SK-N-SH (cell line): ENCODE data around the gene KLHL13.

Experiments
- JUND ChIP-seq: IDR thresholded peaks from 2 replicates; pipeline ENCODE4 v1.4.0; 2012
- MXI1 ChIP-seq: IDR thresholded peaks from 2 replicates; pipeline ENCODE4 v1.6.1; 2012; ENCODE audit warnings: mild to moderate bottlenecking, low read depth, low read length, improper control_type of control experiment
- NRF1 ChIP-seq: IDR thresholded peaks from 2 replicates; pipeline ENCODE4 v1.6.1; 2012; ENCODE audit warnings: low read depth, mild to moderate bottlenecking, low read length
- POLR2AphosphoS5 ChIP-seq: IDR thresholded peaks from 2 replicates; pipeline ENCODE4 v1.6.1; 2012; ENCODE audit warnings: low read depth, low read length
- TF ChIP-seq, protein P1 (sequence below): fragments of 200-600 bp; sonication (generic); IDR thresholded peaks from 2 replicates; pipeline ENCODE4 v1.6.1; 2017; ENCODE audit warnings: antibody characterized with exemption, mild to moderate bottlenecking, moderate library complexity
- TF ChIP-seq, protein P2 (sequence below): IDR thresholded peaks from 2 replicates; pipeline ENCODE4 v1.4.0; 2012; ENCODE audit warnings: low read depth
- TF ChIP-seq, protein P3 (sequence below): IDR thresholded peaks from 2 replicates; pipeline ENCODE4 v1.6.1; 2012; ENCODE audit warnings: mild to moderate bottlenecking, low read depth, low read length, moderate library complexity

GRCh38 chrX:117972711-117973109 is 143.9 kb downstream of the KLHL13 start:
- TF ChIP-seq, protein P1, sequence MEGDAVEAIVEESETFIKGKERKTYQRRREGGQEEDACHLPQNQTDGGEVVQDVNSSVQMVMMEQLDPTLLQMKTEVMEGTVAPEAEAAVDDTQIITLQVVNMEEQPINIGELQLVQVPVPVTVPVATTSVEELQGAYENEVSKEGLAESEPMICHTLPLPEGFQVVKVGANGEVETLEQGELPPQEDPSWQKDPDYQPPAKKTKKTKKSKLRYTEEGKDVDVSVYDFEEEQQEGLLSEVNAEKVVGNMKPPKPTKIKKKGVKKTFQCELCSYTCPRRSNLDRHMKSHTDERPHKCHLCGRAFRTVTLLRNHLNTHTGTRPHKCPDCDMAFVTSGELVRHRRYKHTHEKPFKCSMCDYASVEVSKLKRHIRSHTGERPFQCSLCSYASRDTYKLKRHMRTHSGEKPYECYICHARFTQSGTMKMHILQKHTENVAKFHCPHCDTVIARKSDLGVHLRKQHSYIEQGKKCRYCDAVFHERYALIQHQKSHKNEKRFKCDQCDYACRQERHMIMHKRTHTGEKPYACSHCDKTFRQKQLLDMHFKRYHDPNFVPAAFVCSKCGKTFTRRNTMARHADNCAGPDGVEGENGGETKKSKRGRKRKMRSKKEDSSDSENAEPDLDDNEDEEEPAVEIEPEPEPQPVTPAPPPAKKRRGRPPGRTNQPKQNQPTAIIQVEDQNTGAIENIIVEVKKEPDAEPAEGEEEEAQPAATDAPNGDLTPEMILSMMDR, result no peak
- TF ChIP-seq, protein P2, sequence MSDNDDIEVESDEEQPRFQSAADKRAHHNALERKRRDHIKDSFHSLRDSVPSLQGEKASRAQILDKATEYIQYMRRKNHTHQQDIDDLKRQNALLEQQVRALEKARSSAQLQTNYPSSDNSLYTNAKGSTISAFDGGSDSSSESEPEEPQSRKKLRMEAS, result no peak
- TF ChIP-seq, protein P3, sequence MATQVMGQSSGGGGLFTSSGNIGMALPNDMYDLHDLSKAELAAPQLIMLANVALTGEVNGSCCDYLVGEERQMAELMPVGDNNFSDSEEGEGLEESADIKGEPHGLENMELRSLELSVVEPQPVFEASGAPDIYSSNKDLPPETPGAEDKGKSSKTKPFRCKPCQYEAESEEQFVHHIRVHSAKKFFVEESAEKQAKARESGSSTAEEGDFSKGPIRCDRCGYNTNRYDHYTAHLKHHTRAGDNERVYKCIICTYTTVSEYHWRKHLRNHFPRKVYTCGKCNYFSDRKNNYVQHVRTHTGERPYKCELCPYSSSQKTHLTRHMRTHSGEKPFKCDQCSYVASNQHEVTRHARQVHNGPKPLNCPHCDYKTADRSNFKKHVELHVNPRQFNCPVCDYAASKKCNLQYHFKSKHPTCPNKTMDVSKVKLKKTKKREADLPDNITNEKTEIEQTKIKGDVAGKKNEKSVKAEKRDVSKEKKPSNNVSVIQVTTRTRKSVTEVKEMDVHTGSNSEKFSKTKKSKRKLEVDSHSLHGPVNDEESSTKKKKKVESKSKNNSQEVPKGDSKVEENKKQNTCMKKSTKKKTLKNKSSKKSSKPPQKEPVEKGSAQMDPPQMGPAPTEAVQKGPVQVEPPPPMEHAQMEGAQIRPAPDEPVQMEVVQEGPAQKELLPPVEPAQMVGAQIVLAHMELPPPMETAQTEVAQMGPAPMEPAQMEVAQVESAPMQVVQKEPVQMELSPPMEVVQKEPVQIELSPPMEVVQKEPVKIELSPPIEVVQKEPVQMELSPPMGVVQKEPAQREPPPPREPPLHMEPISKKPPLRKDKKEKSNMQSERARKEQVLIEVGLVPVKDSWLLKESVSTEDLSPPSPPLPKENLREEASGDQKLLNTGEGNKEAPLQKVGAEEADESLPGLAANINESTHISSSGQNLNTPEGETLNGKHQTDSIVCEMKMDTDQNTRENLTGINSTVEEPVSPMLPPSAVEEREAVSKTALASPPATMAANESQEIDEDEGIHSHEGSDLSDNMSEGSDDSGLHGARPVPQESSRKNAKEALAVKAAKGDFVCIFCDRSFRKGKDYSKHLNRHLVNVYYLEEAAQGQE, result no peak
- TF ChIP-seq MXI1 (no peak), NRF1 (no peak), POLR2AphosphoS5 (no peak), JUND (no peak)
